Thymus (tissue), 11 donors: ENCODE measurements around the gene ACTR2. TPM values are rescaled to one million over a fixed set of nuclear protein-coding genes. Genes with fewer than 3 reads are reported as not detected.

ENCODE experiments used
- DNase-seq, 9 donors: peaks; one replicate each; pipeline ENCODE4 v3.0.0-alpha.2; 2013; ENCODE audit warnings: low spot score in 9 of 9, low read depth in 6 of 9, missing footprints in 1 of 9
- H3K27ac ChIP-seq, 2 donors: one replicate each; pipeline ENCODE4 v1.5.1; 2013; ENCODE audit warnings: control low read depth in 1 of 2, low read depth in 1 of 2, low read length in 1 of 2, mild to moderate bottlenecking in 1 of 2, moderate library complexity in 1 of 2
- H3K27me3 ChIP-seq, 2 donors: one replicate each; pipeline ENCODE4 v1.5.1; 2013; ENCODE audit warnings: low read length in 1 of 2; ENCODE audit not compliant: control insufficient read depth in 2 of 2, insufficient read depth in 1 of 2
- H3K36me3 ChIP-seq, 2 donors: one replicate each; pipeline ENCODE4 v1.5.1; 2013; ENCODE audit warnings: low read length in 1 of 2, mild to moderate bottlenecking in 1 of 2, moderate library complexity in 1 of 2; ENCODE audit not compliant: control insufficient read depth in 2 of 2, insufficient read depth in 2 of 2
- H3K4me1 ChIP-seq, 2 donors: one replicate each; pipeline ENCODE4 v1.5.1; 2013; ENCODE audit warnings: low read length in 2 of 2; ENCODE audit not compliant: control insufficient read depth in 2 of 2, insufficient read depth in 2 of 2
- H3K4me3 ChIP-seq, 2 donors: one replicate each; pipeline ENCODE4 v1.5.1; 2013; ENCODE audit warnings: low read length in 2 of 2, control low read depth in 1 of 2, mild to moderate bottlenecking in 1 of 2
- H3K9me3 ChIP-seq, 2 donors: one replicate each; pipeline ENCODE4 v1.5.1; 2013; ENCODE audit warnings: low read length in 1 of 2, mild to moderate bottlenecking in 1 of 2; ENCODE audit not compliant: control insufficient read depth in 2 of 2, insufficient read depth in 1 of 2
- WGBS: extraction: QIAGEN DNeasy Blood & Tissue Kit; methylation state at CpG from one replicate; pipeline ENCODE4 v1.1.7; 2013; 5-methylcytosine and 5-hydroxymethylcytosine counted together
- polyA plus RNA-seq: library from polyadenylated mRNA; stranded (reverse); fragments of 200-250 nt; gene quantifications from one replicate; pipeline ENCODE4 v1.2.3, GENCODE V29; 2013
- total RNA-seq: library from RNA; stranded (reverse); fragments of 120-200 nt; gene quantifications from one replicate; pipeline ENCODE4 v1.2.4, GENCODE V29; 2013
- donor health status: healthy.

Gene ACTR2
- total and polyA plus RNA-seq, 2 donors, result 76.2 to 166 TPM

DNA sequence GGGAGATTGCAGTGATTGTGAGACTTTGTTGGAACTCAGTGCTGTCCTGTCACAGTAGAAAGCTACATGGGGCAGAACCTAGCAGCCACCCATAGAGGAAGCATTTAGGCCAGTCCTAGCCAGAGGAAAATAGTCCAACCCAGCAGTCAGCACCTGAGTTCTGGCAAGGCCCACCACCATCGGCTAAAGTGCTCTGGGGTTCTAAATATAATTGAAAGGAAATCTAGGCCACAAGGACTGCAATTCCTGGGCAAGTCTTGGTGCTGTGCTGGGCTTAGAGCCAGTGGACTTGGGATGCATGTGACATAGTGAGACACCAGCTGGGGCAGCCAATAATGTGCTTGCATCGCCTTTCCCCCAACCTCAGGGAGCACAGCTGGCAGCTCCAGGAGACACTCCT, 28.9 kb upstream of the ACTR2 start:
- Histone ChIP-seq H3K9me3 (no peaks in the 10 kb centered on the region), H3K4me1 (no peaks in the 10 kb centered on the region), H3K36me3 (no peaks in the 10 kb centered on the region), H3K27me3 (no peaks in the 10 kb centered on the region), H3K4me3 (no peak overlapping the region), H3K27ac (no peak overlapping the region)
- WGBS, result 97% methylated on average over 2 of the region's 2 CpGs
- no peak for DNase-seq

DNA sequence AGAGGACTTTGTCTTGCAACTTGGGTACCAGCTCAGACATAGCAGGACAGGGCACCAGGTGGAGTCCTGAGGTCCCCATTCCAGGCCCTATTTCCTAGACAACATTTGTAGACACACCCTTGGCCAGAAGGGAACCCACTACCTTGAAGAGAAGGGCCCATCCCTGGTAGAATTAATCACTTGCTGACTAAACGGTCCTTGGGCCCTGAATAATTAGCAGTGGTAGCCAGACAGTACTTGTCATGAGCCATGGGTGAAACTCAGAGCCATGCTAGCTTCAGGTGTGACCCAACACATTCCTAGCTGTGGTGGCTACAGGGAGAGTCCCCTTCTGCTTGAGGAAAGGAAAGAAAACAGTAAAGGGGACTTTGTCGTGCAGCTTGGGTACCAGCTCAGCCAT, 28.5 kb upstream of the ACTR2 start:
- Histone ChIP-seq H3K27me3 (no peaks in the 10 kb centered on the region), H3K36me3 (no peaks in the 10 kb centered on the region), H3K4me1 (no peaks in the 10 kb centered on the region), H3K9me3 (no peaks in the 10 kb centered on the region), H3K27ac (no peak overlapping the region), H3K4me3 (no peak overlapping the region)
- WGBS, result 97% methylated on average over 2 of the region's 2 CpGs
- DNase-seq, result no peak

DNA sequence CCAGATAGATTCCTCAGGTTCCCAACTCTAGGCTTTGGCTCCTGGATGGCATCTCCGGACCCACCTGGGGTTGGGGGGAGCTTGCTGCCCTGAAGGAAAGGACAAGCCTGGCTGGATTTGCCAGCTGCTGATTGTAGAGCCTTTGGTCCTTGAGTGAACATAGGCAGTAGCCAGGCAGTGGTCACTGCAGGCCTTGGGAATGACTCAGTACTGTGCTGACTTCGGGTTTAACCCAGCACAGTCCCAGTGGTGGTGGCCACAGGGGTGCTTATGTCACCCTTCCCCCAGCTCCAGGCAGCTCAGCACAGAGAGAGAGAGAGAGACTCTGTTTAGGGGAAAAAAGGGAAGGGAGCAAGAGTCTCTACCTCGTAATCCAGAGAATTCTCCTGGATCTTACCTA, 27.7 kb upstream of the ACTR2 start:
- Histone ChIP-seq H3K27ac (no peak overlapping the region), H3K9me3 (no peaks in the 10 kb centered on the region)

DNA sequence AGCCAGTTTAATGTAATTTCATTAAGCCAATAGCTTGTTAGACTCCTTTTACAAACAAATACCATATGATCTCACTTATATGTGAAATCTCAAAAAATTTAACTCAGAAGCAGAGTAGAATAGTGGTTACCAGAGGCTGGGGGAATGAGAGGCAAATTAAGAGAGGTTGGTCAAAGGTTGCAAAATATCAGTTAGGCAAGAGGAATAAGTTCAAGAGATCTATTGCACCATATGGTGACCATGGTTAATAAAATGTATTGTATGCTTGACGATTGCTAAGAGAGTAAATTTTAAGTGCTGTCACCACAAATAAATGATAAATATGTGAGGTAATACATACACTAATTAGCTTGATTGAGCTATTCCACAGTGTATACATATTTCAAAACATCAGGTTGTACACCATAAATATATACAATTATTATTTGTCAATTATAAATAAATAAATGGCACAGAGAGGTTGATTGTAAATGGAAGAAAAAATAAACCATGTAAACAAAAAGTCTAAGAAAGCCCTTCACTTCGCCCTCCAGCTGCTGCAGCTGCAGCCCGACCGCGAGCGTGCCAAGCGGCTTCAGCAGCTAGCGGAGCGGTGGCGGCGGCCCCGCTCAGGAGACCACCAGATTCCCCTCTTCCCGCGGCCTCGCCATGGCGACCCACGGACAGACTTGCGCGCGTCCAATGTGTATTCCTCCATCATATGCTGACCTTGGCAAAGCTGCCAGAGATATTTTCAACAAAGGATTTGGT, 23.0 kb upstream of the ACTR2 start:
- 98% methylated on average over 20 of the region's 20 CpGs for WGBS
- no peak overlapping the region for H3K27ac ChIP-seq
- H3K4me3 ChIP-seq, result peak overlapping the region in 1 of 2 donors; percentile 29
- H3K4me1 ChIP-seq, result no peaks in the 10 kb centered on the region
- no peaks in the 10 kb centered on the region for H3K36me3 ChIP-seq
- H3K27me3 ChIP-seq, result no peaks in the 10 kb centered on the region
- DNase-seq, result peak in 3 of 9 donors; percentile 38 to 47 (median 41)
- no peaks in the 10 kb centered on the region for H3K9me3 ChIP-seq

More for the DNA sequence above, 27.7 kb upstream of the ACTR2 start:
- Histone ChIP-seq H3K36me3 (no peaks in the 10 kb centered on the region), H3K27me3 (no peaks in the 10 kb centered on the region), H3K4me3 (no peak overlapping the region), H3K4me1 (no peaks in the 10 kb centered on the region)
- DNase-seq, result no peak
- 76% methylated on average over 3 of the region's 3 CpGs for WGBS

DNA sequence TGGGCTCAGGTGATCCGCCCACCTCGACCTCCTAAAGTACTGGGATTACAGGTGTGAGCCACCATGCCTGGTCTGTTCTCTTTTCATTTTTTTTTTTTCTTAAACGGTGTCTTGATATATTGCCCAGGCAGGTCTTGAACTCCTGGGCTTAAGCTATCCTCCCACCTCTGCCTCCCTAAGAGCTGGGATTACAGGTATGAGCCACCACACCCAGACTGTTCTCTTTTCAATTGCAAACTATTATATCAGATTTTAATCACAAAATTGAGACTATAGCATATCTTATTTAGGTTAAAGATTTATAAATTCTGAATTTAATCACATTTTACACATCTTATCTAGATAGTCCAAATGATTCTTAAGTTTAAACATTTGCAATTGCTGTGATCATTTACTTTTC, 15.5 kb upstream of the ACTR2 start:
- no peaks in the 10 kb centered on the region for H3K36me3 ChIP-seq
- no peak overlapping the region for H3K27ac ChIP-seq
- H3K27me3 ChIP-seq, result no peaks in the 10 kb centered on the region
- WGBS, result 98% methylated on average over 3 of the region's 3 CpGs
- H3K9me3 ChIP-seq, result no peaks in the 10 kb centered on the region
- H3K4me3 ChIP-seq, result no peak overlapping the region
- DNase-seq, result no peak
- H3K4me1 ChIP-seq, result no peaks in the 10 kb centered on the region

DNA sequence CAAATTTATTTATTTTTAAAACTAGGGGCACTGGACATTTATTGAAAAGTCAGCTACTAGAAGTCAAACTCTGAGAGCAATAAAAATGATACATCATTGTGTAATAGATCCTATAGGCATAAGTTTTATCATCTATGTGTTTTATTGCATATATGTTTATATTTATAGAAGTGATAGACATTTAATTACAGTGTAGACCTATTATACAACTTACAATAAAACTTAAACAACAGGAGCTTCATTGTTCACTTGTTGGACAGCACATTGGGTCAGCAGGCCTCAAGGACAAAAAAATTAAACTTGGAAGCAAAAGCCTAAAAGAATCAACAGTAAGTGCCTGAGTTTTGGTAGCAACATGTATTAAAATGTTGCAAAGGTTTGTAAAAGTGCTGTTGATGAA, 15.0 kb upstream of the ACTR2 start:
- Histone ChIP-seq H3K4me3 (no peak overlapping the region), H3K36me3 (no peaks in the 10 kb centered on the region), H3K4me1 (no peaks in the 10 kb centered on the region), H3K9me3 (no peaks in the 10 kb centered on the region), H3K27ac (no peak overlapping the region), H3K27me3 (no peaks in the 10 kb centered on the region)
- DNase-seq, result no peak

DNA sequence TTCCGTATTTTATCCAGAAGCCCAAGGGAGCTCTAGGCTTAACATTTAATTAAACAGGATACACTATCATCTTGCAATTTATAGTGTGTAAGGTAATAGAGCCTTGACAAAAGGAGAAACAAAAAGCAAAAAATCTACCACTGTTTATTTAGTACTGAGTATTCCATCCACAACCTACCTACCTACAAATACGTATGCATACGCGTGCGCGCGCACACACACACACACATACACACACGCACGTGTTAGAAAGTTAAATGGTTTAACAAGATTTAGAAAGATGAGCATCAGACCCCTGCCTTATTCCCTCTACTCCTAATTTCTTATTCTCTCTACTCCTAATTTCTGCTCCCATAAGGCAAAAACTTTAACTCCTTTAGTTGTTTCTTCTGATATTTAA, 14.6 kb upstream of the ACTR2 start:
- Histone ChIP-seq H3K4me1 (no peaks in the 10 kb centered on the region), H3K27me3 (no peaks in the 10 kb centered on the region), H3K4me3 (no peak overlapping the region), H3K27ac (no peak overlapping the region), H3K9me3 (no peaks in the 10 kb centered on the region), H3K36me3 (no peaks in the 10 kb centered on the region)
- 98% methylated on average over 9 of the region's 9 CpGs for WGBS
- DNase-seq, result no peak

DNA sequence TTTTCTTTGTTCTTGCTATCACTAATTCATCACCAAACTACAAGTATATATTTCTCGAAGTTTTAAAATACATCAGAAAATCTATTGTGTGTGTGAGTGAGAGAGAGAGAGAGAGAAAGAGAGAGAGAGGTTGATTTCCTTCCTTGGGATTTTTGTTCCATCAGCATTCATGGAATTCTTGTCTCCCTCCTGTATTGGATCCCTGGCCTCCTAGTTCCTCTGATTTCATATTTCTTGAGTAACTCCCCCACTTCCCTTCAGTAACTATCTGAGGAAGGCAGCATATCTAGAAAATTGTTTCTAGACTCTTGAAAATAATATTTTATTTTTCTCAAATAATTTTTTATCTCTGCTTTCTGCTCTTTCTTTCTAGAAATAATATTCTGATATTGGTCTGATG, 13.3 kb upstream of the ACTR2 start:
- Histone ChIP-seq H3K9me3 (no peaks in the 10 kb centered on the region), H3K27me3 (no peaks in the 10 kb centered on the region), H3K27ac (no peak overlapping the region), H3K4me3 (no peak overlapping the region), H3K36me3 (no peaks in the 10 kb centered on the region), H3K4me1 (no peaks in the 10 kb centered on the region)
- no peak for DNase-seq
- WGBS, result 100% methylated on average over 1 of the region's 1 CpG

DNA sequence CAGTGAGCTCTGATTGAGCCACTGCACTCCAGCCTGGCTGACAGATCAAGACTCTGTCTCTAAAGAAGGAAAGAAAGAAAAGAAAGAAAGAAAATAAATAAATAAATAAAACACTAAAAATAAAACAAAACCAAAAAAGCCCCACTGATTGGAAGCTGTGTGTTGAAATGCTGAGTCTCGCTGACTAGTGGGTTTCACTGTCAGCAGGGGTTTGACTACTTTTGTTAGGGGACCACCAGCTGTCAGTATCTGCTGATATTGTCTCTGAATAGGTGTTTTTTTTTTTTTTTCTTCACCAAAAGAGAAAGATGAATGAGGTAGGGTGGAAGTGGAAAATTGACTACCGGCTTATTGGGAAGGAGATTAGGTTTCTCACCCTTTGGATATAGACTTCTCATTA, 12.8 kb upstream of the ACTR2 start:
- Histone ChIP-seq H3K27ac (no peak overlapping the region), H3K4me3 (no peak overlapping the region), H3K27me3 (no peaks in the 10 kb centered on the region), H3K4me1 (no peaks in the 10 kb centered on the region), H3K36me3 (no peaks in the 10 kb centered on the region), H3K9me3 (no peaks in the 10 kb centered on the region)
- WGBS, result 100% methylated on average over 2 of the region's 2 CpGs
- no peak for DNase-seq
